ENCODE measurements around the gene GNA12.

The GNA12 gene

DNA sequence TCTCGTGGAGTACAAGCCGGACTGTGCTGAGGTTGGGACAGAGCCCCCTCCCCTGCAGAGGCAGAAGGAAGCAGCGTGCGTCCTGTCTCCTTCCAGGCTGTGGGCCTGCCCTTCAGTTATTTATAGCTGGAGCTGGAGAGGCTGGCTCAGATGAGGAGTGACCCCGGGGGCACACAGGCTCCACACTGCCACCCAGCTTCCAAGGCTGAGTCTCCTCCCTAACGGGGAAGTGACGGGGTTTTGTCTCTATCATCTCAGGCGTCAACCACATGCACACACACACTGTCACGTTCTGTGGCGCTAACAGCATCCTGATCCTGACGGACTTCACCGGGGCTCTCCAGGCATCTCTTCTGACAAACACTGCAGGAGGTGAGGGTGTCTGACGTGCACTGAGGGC is 130.7 kb downstream of the GNA12 start:
- Histone ChIP-seq H3K79me2 (ENCODE audit: insufficient read depth, low read length) (no peaks in the 10 kb centered on the region), H3K9me3 (ENCODE audit: insufficient read depth, low read length) (no peaks in the 10 kb centered on the region), H3K9ac (ENCODE audit: low read length) (no peak overlapping the region), H3K27ac (ENCODE audit: low read depth, low read length) (no peak overlapping the region), H3K9me2 (replicated peaks; ENCODE audit: insufficient read depth, low read length) (no peaks in the 10 kb centered on the region), H4K20me1 (ENCODE audit: low read depth, low read length) (no peaks in the 10 kb centered on the region), H3F3A (ENCODE audit: insufficient read depth) (peaks cover 27% of the 10 kb centered on the region), H3K4me3 (ENCODE audit: insufficient read depth, low read length, poor library complexity, severe bottlenecking) (no peak overlapping the region), H2AFZ (ENCODE audit: low read depth, low read length, severe bottlenecking) (no peak overlapping the region), H3K27me3 (ENCODE audit: low read length) (no peaks in the 10 kb centered on the region), H3K36me3 (ENCODE audit: low read length) (no peaks in the 10 kb centered on the region), H3K4me2 (ENCODE audit: low read depth, low read length, poor library complexity, severe bottlenecking) (no peak overlapping the region)
- TF ChIP-seq, protein P1, sequence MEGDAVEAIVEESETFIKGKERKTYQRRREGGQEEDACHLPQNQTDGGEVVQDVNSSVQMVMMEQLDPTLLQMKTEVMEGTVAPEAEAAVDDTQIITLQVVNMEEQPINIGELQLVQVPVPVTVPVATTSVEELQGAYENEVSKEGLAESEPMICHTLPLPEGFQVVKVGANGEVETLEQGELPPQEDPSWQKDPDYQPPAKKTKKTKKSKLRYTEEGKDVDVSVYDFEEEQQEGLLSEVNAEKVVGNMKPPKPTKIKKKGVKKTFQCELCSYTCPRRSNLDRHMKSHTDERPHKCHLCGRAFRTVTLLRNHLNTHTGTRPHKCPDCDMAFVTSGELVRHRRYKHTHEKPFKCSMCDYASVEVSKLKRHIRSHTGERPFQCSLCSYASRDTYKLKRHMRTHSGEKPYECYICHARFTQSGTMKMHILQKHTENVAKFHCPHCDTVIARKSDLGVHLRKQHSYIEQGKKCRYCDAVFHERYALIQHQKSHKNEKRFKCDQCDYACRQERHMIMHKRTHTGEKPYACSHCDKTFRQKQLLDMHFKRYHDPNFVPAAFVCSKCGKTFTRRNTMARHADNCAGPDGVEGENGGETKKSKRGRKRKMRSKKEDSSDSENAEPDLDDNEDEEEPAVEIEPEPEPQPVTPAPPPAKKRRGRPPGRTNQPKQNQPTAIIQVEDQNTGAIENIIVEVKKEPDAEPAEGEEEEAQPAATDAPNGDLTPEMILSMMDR (IDR thresholded peaks at IDR 0.05; ENCODE audit: insufficient read depth, low read length, poor library complexity, severe bottlenecking) = no peak
- no peak for TF ChIP-seq EZH2phosphoT487 (conservative IDR thresholded peaks at IDR 0.05; ENCODE audit: low read length)

DNA sequence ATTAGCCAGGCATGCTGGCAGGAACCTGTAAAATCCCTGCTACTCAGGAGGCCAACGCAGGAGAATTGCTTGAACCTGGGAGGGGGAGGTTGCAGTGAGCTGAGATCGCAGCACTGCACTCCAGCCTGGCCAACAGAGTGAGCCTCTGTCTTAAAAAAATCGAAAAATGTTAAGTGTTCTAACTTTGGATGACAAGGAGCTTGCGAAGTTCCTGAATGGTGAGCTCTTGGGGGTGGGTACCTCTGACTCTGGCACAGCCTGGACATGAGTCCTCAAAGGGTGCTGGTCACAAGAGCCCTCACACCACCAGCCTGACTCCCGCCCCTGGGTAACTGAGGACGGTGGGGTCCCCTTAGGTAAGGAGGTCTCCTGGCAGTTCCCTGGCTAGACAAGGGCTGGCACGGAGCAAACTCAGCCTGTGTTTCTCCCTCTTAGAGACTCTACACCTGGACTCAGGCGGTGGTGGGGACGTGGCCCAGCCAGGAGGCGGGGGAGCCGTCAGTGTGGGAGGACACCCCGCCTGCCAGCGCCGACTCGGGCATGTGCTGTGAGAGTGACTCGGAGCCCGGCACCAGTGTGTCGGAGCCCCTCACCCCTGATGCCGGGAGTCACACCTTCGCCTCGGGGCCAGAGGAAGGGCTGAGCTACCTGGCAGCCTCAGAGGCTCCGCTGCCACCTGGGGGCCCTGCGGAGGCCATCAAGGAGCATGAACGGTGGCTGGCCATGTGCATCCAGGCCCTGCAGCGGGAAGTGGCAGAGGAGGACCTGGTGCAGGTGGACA is 132.0 kb downstream of the GNA12 start:
- Histone ChIP-seq H3K27me3 (ENCODE audit: low read length) (no peaks in the 10 kb centered on the region), H2AFZ (ENCODE audit: low read depth, low read length, severe bottlenecking) (no peak overlapping the region), H3K79me2 (ENCODE audit: insufficient read depth, low read length) (no peaks in the 10 kb centered on the region), H3K9ac (ENCODE audit: low read length) (no peak overlapping the region), H3K9me2 (replicated peaks; ENCODE audit: insufficient read depth, low read length) (no peaks in the 10 kb centered on the region), H4K20me1 (ENCODE audit: low read depth, low read length) (no peaks in the 10 kb centered on the region), H3K9me3 (ENCODE audit: insufficient read depth, low read length) (no peaks in the 10 kb centered on the region), H3F3A (ENCODE audit: insufficient read depth) (peaks cover 27% of the 10 kb centered on the region), H3K4me2 (ENCODE audit: low read depth, low read length, poor library complexity, severe bottlenecking) (no peak overlapping the region), H3K27ac (ENCODE audit: low read depth, low read length) (peak overlapping the region; percentile 92), H3K36me3 (ENCODE audit: low read length) (no peaks in the 10 kb centered on the region), H3K4me3 (ENCODE audit: insufficient read depth, low read length, poor library complexity, severe bottlenecking) (no peak overlapping the region)
- TF ChIP-seq EZH2phosphoT487 (conservative IDR thresholded peaks at IDR 0.05; ENCODE audit: low read length) = no peak
- TF ChIP-seq, protein P1 (IDR thresholded peaks at IDR 0.05; ENCODE audit: insufficient read depth, low read length, poor library complexity, severe bottlenecking) = no peak

DNA sequence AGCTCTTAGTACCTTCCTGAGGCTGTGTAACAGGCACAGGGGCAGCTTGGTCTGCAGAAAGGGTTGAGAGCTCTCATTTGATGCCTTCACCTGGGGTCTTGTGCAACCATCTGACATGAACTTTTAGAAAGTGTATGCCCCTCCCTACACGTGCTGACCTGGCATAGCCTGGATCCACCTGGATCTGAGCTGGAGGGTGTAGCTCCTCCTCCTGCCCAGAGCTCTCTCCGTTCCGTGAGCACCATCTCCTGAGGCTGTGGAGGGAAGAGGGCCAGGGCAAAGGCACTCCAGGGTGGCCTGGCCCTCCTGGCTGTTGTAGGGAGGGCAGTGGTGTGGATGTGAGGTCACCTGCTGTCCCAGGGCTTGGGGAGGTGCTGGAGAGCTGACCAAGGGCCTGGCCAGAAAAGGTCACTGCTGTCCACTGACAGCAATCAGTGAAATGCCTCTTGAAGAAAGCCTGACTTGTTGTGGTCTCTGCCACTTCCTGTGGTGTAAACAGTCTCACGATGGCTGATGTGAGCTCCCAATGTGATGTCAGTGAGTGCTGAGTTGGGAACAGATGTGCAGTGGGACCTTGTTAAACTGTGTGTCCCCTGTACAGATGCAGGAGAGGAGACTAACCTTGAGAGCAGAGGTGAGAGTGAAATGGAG is 133.1 kb downstream of the GNA12 start:
- peak overlapping the region; percentile 92 for H3K27ac ChIP-seq (ENCODE audit: low read depth, low read length)
- H3K4me2 ChIP-seq (ENCODE audit: low read depth, low read length, poor library complexity, severe bottlenecking) = peak overlapping the region; percentile 67
- H2AFZ ChIP-seq (ENCODE audit: low read depth, low read length, severe bottlenecking) = no peak overlapping the region
- peak overlapping the region; percentile 69 for H3K9ac ChIP-seq (ENCODE audit: low read length)
- no peaks in the 10 kb centered on the region for H3K9me3 ChIP-seq (ENCODE audit: insufficient read depth, low read length)
- peaks cover 27% of the 10 kb centered on the region for H3F3A ChIP-seq (ENCODE audit: insufficient read depth)
- no peaks in the 10 kb centered on the region for H4K20me1 ChIP-seq (ENCODE audit: low read depth, low read length)
- H3K79me2 ChIP-seq (ENCODE audit: insufficient read depth, low read length) = no peaks in the 10 kb centered on the region
- no peaks in the 10 kb centered on the region for H3K27me3 ChIP-seq (ENCODE audit: low read length)
- TF ChIP-seq EZH2phosphoT487 (conservative IDR thresholded peaks at IDR 0.05; ENCODE audit: low read length) = no peak
- TF ChIP-seq, protein P1 (IDR thresholded peaks at IDR 0.05; ENCODE audit: insufficient read depth, low read length, poor library complexity, severe bottlenecking) = no peak
- H3K36me3 ChIP-seq (ENCODE audit: low read length) = no peaks in the 10 kb centered on the region
- no peaks in the 10 kb centered on the region for H3K9me2 ChIP-seq (replicated peaks; ENCODE audit: insufficient read depth, low read length)
- peak overlapping the region; percentile 8 for H3K4me3 ChIP-seq (ENCODE audit: insufficient read depth, low read length, poor library complexity, severe bottlenecking)

Measured in SU-DHL-6 (cell line).